Fibroblast of the aortic adventitia (primary cell): Measurements from ENCODE around the gene DENND4A. TPM values are rescaled to one million over a fixed set of nuclear protein-coding genes. Genes with fewer than 3 reads are reported as not detected.

Experiments
- DNase-seq: peaks from one replicate; pipeline ENCODE4 v3.0.0-alpha.2; 2010; ENCODE audit warnings: low read depth
- H3K4me3 ChIP-seq: 2 replicates; pipeline ENCODE4 v1.5.1; 2011; ENCODE audit warnings: low read depth, mild to moderate bottlenecking, control low read depth, low read length, moderate library complexity
- total RNA-seq: library from RNA; depleted of rRNA; stranded (reverse); fragments of >200 nt; gene quantifications from 2 replicates; pipeline ENCODE4 v1.2.3, GENCODE V29; 2012; ENCODE audit warnings: low replicate concordance
- TF ChIP-seq, protein P1 (sequence below): IDR thresholded peaks from 2 replicates; pipeline ENCODE4 v1.5.1; 2011; ENCODE audit warnings: mild to moderate bottlenecking, low read length, control low read depth, inconsistent platforms; ENCODE audit not compliant: insufficient read depth

Gene DENND4A
- total RNA-seq, 1 donor = 30.3 TPM

DNA sequence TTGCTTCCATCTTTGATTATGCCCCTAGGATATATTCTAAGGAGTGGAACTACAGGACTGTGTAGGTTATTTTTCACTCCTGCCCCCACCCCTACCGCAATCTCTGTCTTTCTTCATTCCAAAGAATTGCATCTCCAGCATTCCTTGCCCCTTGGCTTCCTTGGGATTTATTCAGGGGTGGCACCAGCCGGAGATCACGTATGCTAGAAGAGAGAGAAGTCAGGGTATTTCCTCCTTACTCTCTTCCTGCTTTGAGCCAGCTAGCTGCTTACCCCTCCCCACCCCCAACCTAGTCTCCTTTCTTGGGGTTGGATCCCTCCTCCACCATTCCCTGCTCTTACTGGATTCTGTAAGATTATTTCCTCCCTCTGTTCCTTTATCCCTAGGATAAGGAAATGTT lies 35.0 kb upstream of the DENND4A start:
- no peak overlapping the region for H3K4me3 ChIP-seq
- DNase-seq = no peak
- TF ChIP-seq, protein P1, sequence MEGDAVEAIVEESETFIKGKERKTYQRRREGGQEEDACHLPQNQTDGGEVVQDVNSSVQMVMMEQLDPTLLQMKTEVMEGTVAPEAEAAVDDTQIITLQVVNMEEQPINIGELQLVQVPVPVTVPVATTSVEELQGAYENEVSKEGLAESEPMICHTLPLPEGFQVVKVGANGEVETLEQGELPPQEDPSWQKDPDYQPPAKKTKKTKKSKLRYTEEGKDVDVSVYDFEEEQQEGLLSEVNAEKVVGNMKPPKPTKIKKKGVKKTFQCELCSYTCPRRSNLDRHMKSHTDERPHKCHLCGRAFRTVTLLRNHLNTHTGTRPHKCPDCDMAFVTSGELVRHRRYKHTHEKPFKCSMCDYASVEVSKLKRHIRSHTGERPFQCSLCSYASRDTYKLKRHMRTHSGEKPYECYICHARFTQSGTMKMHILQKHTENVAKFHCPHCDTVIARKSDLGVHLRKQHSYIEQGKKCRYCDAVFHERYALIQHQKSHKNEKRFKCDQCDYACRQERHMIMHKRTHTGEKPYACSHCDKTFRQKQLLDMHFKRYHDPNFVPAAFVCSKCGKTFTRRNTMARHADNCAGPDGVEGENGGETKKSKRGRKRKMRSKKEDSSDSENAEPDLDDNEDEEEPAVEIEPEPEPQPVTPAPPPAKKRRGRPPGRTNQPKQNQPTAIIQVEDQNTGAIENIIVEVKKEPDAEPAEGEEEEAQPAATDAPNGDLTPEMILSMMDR = no peak

GRCh38 chr15:65824941-65825544 lies 33.0 kb upstream of the DENND4A start:
- TF ChIP-seq, protein P1 = no peak
- peak; percentile 80 for DNase-seq
- H3K4me3 ChIP-seq = no peak overlapping the region

DNA sequence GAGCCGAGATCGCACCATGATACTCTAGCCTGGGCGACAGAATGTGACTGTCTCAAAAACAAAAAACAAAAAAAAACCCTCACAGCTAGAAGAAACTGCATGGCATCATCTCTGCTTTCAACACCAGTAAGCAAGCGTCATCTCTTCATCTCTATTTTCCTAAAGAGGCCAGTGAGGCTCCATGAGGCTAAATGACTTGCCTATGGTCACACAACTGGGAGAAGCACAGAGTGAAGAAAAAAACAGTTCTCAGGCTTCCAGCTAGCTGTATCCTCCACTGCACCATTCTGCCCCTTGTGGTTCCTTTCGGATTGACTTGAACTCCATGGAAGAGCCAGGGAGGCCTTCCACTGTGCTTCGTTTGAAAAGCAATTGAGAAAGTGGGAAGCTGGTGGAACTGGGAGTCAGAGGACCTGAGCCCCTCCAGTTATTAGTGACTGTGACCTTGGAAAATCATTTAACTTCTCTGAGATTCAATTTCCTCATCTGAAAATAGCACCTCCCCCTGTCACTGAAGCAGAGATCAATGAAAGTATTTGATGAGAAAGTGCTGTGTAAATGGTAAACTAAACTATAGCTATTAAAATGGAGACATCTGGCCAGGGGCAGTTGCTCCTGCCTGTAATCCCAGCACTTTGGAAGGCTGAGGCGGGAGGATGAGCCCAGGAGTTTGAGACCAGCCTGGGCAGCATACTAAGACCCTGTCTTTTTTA lies 32.1 kb upstream of the DENND4A start:
- DNase-seq = peak; percentile 75
- TF ChIP-seq, protein P1 = peak; percentile 84
- H3K4me3 ChIP-seq = no peak overlapping the region

GRCh38 chr15:65822316-65822715 lies 30.2 kb upstream of the DENND4A start:
- H3K4me3 ChIP-seq = no peak overlapping the region
- TF ChIP-seq, protein P1 = no peak
- no peak for DNase-seq

GRCh38 chr15:65821070-65821469 lies 29.0 kb upstream of the DENND4A start:
- TF ChIP-seq, protein P1 = no peak
- no peak overlapping the region for H3K4me3 ChIP-seq
- no peak for DNase-seq

- TF ChIP-seq, protein P1 = no peak
- no peak for DNase-seq
- H3K4me3 ChIP-seq = no peak overlapping the region
These were observed 27.5 kb upstream of the DENND4A start for GRCh38 chr15:65819563-65819960.
